Adipose tissue (tissue), 3 donors: ENCODE data around the gene TPBGL. TPM values are rescaled to one million over a fixed set of nuclear protein-coding genes. Genes with fewer than 3 reads are reported as not detected.

Source experiments
- H3K27ac ChIP-seq: one replicate; pipeline ENCODE4 v1.5.1; 2013; ENCODE audit warnings: low read depth, low read length
- WGBS, 3 donors: extraction: QIAGEN DNeasy Blood & Tissue Kit; methylation state at CpG; one replicate each; pipeline ENCODE4 v1.1.7; 2013; 5-methylcytosine and 5-hydroxymethylcytosine counted together
- polyA plus RNA-seq, 3 donors: library from polyadenylated mRNA; stranded (reverse); fragments of 200-250 nt; gene quantifications; one replicate each; pipeline ENCODE4 v1.2.3, GENCODE V29; 2013
- donor health status: healthy with polysubstance abuse.
- donor health status: Bipolar disorder and iron deficiency.
- donor health status: healthy.

The TPBGL gene
- polyA plus RNA-seq, 3 donors, result 0.14 to 0.27 TPM; not detected in 1

GRCh38 chr11:75241906-75242644 is 1.5 kb downstream of the TPBGL start:
- 7 to 11% (median 7%) methylated on average over 56 to 72 of the region's 72 CpGs for WGBS, 3 donors

GRCh38 chr11:75242722-75243600 is 2.4 kb downstream of the TPBGL start:
- 81 to 86% (median 81%) methylated on average over 16 of the region's 16 CpGs for WGBS, 3 donors
- H3K27ac ChIP-seq, result no peak overlapping the region

More at GRCh38 chr11:75241906-75242644, 1.5 kb downstream of the TPBGL start:
- H3K27ac ChIP-seq, result no peak overlapping the region

- WGBS, 3 donors, result 81 to 85% (median 81%) methylated on average over 10 of the region's 10 CpGs
- H3K27ac ChIP-seq, result no peak overlapping the region
Observed at GRCh38 chr11:75244052-75244814, 3.7 kb downstream of the TPBGL start.

- 73 to 84% (median 84%) methylated on average over 4 to 5 of the region's 5 CpGs for WGBS, 3 donors
- no peak overlapping the region for H3K27ac ChIP-seq
Observed at GRCh38 chr11:75245356-75246005, 4.9 kb downstream of the TPBGL start.

GRCh38 chr11:75246006-75246670 is 5.6 kb downstream of the TPBGL start:
- WGBS, 3 donors, result 38 to 75% (median 72%) methylated on average over 7 of the region's 7 CpGs
- H3K27ac ChIP-seq, result no peak overlapping the region

GRCh38 chr11:75246671-75247350 is 6.2 kb downstream of the TPBGL start:
- H3K27ac ChIP-seq, result no peak overlapping the region
- 79 to 85% (median 80%) methylated on average over 11 of the region's 11 CpGs for WGBS, 3 donors

- WGBS, 3 donors, result 35 to 42% (median 41%) methylated on average over 11 of the region's 11 CpGs
- H3K27ac ChIP-seq, result no peak overlapping the region
Observed at GRCh38 chr11:75248924-75249256, 8.3 kb downstream of the TPBGL start.

- WGBS, 3 donors, result 37 to 70% (median 62%) methylated on average over 3 of the region's 3 CpGs
- H3K27ac ChIP-seq, result no peak overlapping the region
Observed at GRCh38 chr11:75249704-75250103, 9.1 kb downstream of the TPBGL start.

- no peak overlapping the region for H3K27ac ChIP-seq
Observed at GRCh38 chr11:75254326-75254725, 13.8 kb downstream of the TPBGL start.

GRCh38 chr11:75260396-75261170 is 20.0 kb downstream of the TPBGL start:
- 47 to 61% (median 59%) methylated on average over 10 of the region's 10 CpGs for WGBS, 3 donors
- no peak overlapping the region for H3K27ac ChIP-seq

GRCh38 chr11:75261902-75262361 is 21.4 kb downstream of the TPBGL start:
- H3K27ac ChIP-seq, result no peak overlapping the region
- WGBS, 3 donors, result 85 to 90% (median 88%) methylated on average over 6 of the region's 6 CpGs

- no peak overlapping the region for H3K27ac ChIP-seq
- WGBS, 3 donors, result 76 to 84% (median 83%) methylated on average over 4 of the region's 4 CpGs
Observed at GRCh38 chr11:75262436-75262835, 21.9 kb downstream of the TPBGL start.

- no peak overlapping the region for H3K27ac ChIP-seq
- WGBS, 3 donors, result 52 to 67% (median 54%) methylated on average over 17 of the region's 17 CpGs
Observed at GRCh38 chr11:75262961-75263852, 22.6 kb downstream of the TPBGL start.

- 45 to 91% (median 51%) methylated on average over 4 of the region's 4 CpGs for WGBS, 3 donors
- no peak overlapping the region for H3K27ac ChIP-seq
Observed at GRCh38 chr11:75263944-75264349, 23.4 kb downstream of the TPBGL start.

GRCh38 chr11:75264356-75264755 is 23.8 kb downstream of the TPBGL start:
- H3K27ac ChIP-seq, result no peak overlapping the region

- WGBS, 3 donors, result 87 to 93% (median 89%) methylated on average over 6 of the region's 6 CpGs
- H3K27ac ChIP-seq, result no peak overlapping the region
Observed at GRCh38 chr11:75264971-75265370, 24.4 kb downstream of the TPBGL start.
